Measurements from ENCODE around the gene SPATA17.

DNA sequence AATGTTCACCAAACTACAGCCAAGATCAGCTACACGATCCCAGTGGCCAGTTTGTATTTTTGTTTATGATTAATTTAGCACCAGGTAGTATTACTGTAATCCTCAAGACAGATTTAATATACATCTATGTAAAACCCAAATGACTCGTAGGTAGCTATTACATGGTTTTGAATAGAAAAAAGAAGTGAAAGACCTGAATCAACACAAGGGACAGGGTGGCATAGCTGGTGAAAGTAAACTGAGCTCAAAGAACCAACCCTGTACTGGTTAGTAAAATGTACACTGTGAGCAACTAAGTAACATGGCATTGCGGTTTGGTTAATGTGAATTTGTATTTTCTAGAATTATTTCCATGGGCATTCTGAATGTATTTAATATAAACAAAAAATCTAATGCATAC lies 9.1 kb upstream of the SPATA17 start:
- TF ChIP-seq FOXK2 (IDR thresholded peaks at IDR 0.05) (no peak), CTBP1 (IDR thresholded peaks at IDR 0.05; ENCODE audit: borderline replicate concordance) (no peak), SUZ12 (IDR thresholded peaks at IDR 0.05) (no peak), TARDBP (IDR thresholded peaks at IDR 0.05) (no peak), ARNT (IDR thresholded peaks at IDR 0.05) (no peak), L3MBTL2 (conservative IDR thresholded peaks at IDR 0.05) (no peak), FOXM1 (IDR thresholded peaks at IDR 0.05; ENCODE audit: borderline replicate concordance) (no peak)
- TF ChIP-seq, protein P1, sequence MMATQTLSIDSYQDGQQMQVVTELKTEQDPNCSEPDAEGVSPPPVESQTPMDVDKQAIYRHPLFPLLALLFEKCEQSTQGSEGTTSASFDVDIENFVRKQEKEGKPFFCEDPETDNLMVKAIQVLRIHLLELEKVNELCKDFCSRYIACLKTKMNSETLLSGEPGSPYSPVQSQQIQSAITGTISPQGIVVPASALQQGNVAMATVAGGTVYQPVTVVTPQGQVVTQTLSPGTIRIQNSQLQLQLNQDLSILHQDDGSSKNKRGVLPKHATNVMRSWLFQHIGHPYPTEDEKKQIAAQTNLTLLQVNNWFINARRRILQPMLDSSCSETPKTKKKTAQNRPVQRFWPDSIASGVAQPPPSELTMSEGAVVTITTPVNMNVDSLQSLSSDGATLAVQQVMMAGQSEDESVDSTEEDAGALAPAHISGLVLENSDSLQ (IDR thresholded peaks at IDR 0.05), result no peak
